GM12878 (cell line): Measurements from ENCODE around the gene PTGDR2. TPM values are rescaled to one million over a fixed set of nuclear protein-coding genes. Genes with fewer than 3 reads are reported as not detected.
A peak's percentile ranks its signal among the peaks of the same experiment; 100 is the strongest.

Source experiments
- ATAC-seq: fragments of 200-7000 bp; cut with Tn5 transposase; 3 replicates; pipeline ENCODE4 v1.9.1; 2020; ENCODE audit warnings: mild to moderate bottlenecking, moderate library complexity
- BruUV-seq: library from RNA; stranded (reverse); fragments of 400-500 nt; replicated peaks from 2 replicates; lab custom pipeline; 2021; lab: Mats Ljungman, UMichigan
- CTCF ChIA-PET: fragments of 300-600 bp; sonication (Branson Sonifier 250); formaldehyde crosslinking; extraction: SDS; loops from one replicate; lab custom pipeline; 2021; ENCODE audit warnings: inconsistent platforms; lab: Yijun Ruan, JAX
- POLR2A ChIA-PET: fragments of 350-600 bp; formaldehyde crosslinking; extraction: SDS; loops from one replicate; lab custom pipeline; 2021; ENCODE audit warnings: inconsistent platforms; lab: Charles Lee
- RAD21 ChIA-PET: fragments of 300-600 bp; sonication (Branson Sonifier 250); formaldehyde crosslinking; loops from one replicate; lab custom pipeline; 2023; ENCODE audit warnings: antibody characterized with exemption; ENCODE audit not compliant: unreplicated experiment; lab: Charles Lee
- SMC1A ChIA-PET: fragments of 300-600 bp; sonication (Branson Sonifier 250); formaldehyde crosslinking; loops from one replicate; lab custom pipeline; 2023; ENCODE audit not compliant: unreplicated experiment, uncharacterized antibody; lab: Charles Lee
- DNase-seq: peaks from one replicate; pipeline ENCODE4 v3.0.0-alpha.2; 2011; ENCODE audit warnings: low read depth, low spot score
- FAIRE-seq: peaks from 3 replicates; lab custom pipeline; 2011; peaks lifted over from hg19 to GRCh38; lab: Jason Lieb, UNC
- H2AFZ ChIP-seq: 2 replicates; pipeline ENCODE4 v1.6.0; 2011; ENCODE audit warnings: low read depth, low read length, control low read depth; ENCODE audit not compliant: control insufficient read depth
- H3K27ac ChIP-seq: 2 replicates; pipeline ENCODE4 v1.5.1; 2011; ENCODE audit warnings: control low read depth; ENCODE audit not compliant: control insufficient read depth, insufficient read depth
- H3K27me3 ChIP-seq, 2 experiments: replicated peaks in 1 of 2; 2 replicates each; pipeline versions ENCODE4 v1.6.0 to v1.6.1; 2011; ENCODE audit warnings: low read length in 1 of 2; ENCODE audit not compliant: control insufficient read depth in 2 of 2, insufficient read depth in 2 of 2
- H3K36me3 ChIP-seq, 2 experiments: 2 replicates each; pipeline ENCODE4 v1.5.1; 2011; ENCODE audit warnings: low read length in 1 of 2; ENCODE audit not compliant: control insufficient read depth in 2 of 2, insufficient read depth in 2 of 2
- H3K4me1 ChIP-seq: 2 replicates; pipeline ENCODE4 v1.6.1; 2011; ENCODE audit warnings: mild to moderate bottlenecking, low read length, moderate library complexity, mixed read lengths; ENCODE audit not compliant: control insufficient read depth, insufficient read depth
- H3K4me2 ChIP-seq: 2 replicates; pipeline ENCODE4 v1.6.0; 2011; ENCODE audit warnings: control low read depth; ENCODE audit not compliant: control insufficient read depth, insufficient read depth
- H3K4me3 ChIP-seq: fragments of 200-600 bp; sonication (generic); 2 replicates; pipeline ENCODE4 v1.5.1; 2016
- H3K79me2 ChIP-seq: 2 replicates; pipeline ENCODE4 v1.6.0; 2011; ENCODE audit warnings: low read length; ENCODE audit not compliant: control insufficient read depth, insufficient read depth
- H3K9ac ChIP-seq: 2 replicates; pipeline ENCODE4 v1.8.0; 2011; ENCODE audit warnings: low read length, control low read depth, mixed read lengths; ENCODE audit not compliant: control insufficient read depth, insufficient read depth
- H3K9me3 ChIP-seq: replicated peaks from 3 replicates; pipeline ENCODE4 v1.5.1; 2011; ENCODE audit warnings: mild to moderate bottlenecking, low read length; ENCODE audit not compliant: control insufficient read depth, insufficient read depth
- H4K20me1 ChIP-seq: 2 replicates; pipeline ENCODE4 v1.6.0; 2011; ENCODE audit not compliant: control insufficient read depth, insufficient read depth
- BCL11A ChIP-seq: IDR thresholded peaks from 2 replicates; pipeline ENCODE4 v1.6.1; 2011; ENCODE audit warnings: low read depth, low read length
- CTCF ChIP-seq, 3 experiments: IDR thresholded peaks in 2 of 3; conservative IDR thresholded peaks in 1 of 3; 2 replicates each; pipeline ENCODE4 v1.5.1; 2011; ENCODE audit warnings: low read depth in 3 of 3, low read length in 3 of 3, mild to moderate bottlenecking in 3 of 3, control low read depth in 2 of 3, moderate library complexity in 2 of 3, inconsistent platforms in 1 of 3, mixed read lengths in 1 of 3; ENCODE audit not compliant: control insufficient read depth in 2 of 3, insufficient read depth in 1 of 3; ENCODE audit errors: extremely low read depth in 1 of 3
- RAD21 ChIP-seq: IDR thresholded peaks from 2 replicates; pipeline ENCODE4 v1.6.1; 2011; ENCODE audit warnings: mild to moderate bottlenecking, low read depth, low read length, moderate library complexity; ENCODE audit not compliant: insufficient read depth
- SMC3 ChIP-seq: IDR thresholded peaks from 2 replicates; pipeline ENCODE4 v1.6.1; 2011; ENCODE audit warnings: low read length, improper control_type of control experiment, borderline replicate concordance
- WGBS: methylation state at CpG from one replicate; pipeline ENCODE4 v1.1.6; 2016; ENCODE audit warnings: low lambda C conversion rate; ENCODE audit not compliant: insufficient replicate concordance, insufficient coverage; ENCODE audit errors: missing lambda C conversion rate; 5-methylcytosine and 5-hydroxymethylcytosine counted together
- in situ Hi-C: fragments of 300-500 bp; cut with MboI; formaldehyde crosslinking; loops from 9 replicates; pipeline ENCODE4 v1.14.3; 2018; ENCODE audit warnings: mixed read lengths
- intact Hi-C: fragments of 100-400 bp; cut with micrococcal nuclease; formaldehyde crosslinking; loops from one replicate; pipeline ENCODE4 v1.14.2; 2022; ENCODE audit not compliant: unreplicated experiment
- polyA plus RNA-seq, 11 experiments: library from polyadenylated mRNA; depleted of rRNA in 4 of 11; unstranded in 6 of 11; stranded (reverse) in 5 of 11; fragments of >200 nt; fragmentation: Nextera tagmentation in 4 of 11; fragmentation: Illumina TruSeq in 1 of 11; extraction: Ambion mirVana in 4 of 11; extraction: Trizol in 1 of 11; gene quantifications; 1 replicate in 1 of 11; 2 replicates in 10 of 11; pipeline versions ENCODE4 v1.2.1 to v1.2.3, GENCODE V29; 2011 to 2016; ENCODE audit warnings: inconsistent platforms in 2 of 11, missing spikeins in 2 of 11, low read depth in 1 of 11
- total RNA-seq, 4 experiments: library from RNA; depleted of rRNA in 3 of 4; stranded (reverse); fragments of >200 nt in 3 of 4; fragmentation: Illumina TruSeq in 1 of 4; extraction: Trizol in 1 of 4; gene quantifications; 2 replicates each; pipeline versions ENCODE4 v1.2.1 to v1.2.3, GENCODE V29; 2013 to 2021

The PTGDR2 gene
- total and polyA plus RNA-seq, 10 of the 15 experiments (the other 5 are each of a cell fraction or from before 2014, with no cell fraction given): 0.01 to 0.28 (median 0.15) TPM; not detected in 6

GRCh38 chr11:60887556-60887955, 31.8 kb upstream of the PTGDR2 start:
- Histone ChIP-seq H3K27me3 (no peaks in the 10 kb centered on the region), H3K9me3 (no peaks in the 10 kb centered on the region), H3K4me3 (no peak overlapping the region), H3K79me2 (no peaks in the 10 kb centered on the region), H3K36me3 (peaks cover 7 to 20% of the 10 kb centered on the region in 2 experiments), H3K27ac (no peak overlapping the region), H3K9ac (no peak overlapping the region), H4K20me1 (no peaks in the 10 kb centered on the region), H3K4me2 (no peak overlapping the region), H3K4me1 (no peaks in the 10 kb centered on the region), H2AFZ (no peak overlapping the region)
- intact Hi-C loops: loop anchor here (1.0 kb wide), 1 partner anchor 56 kb away; no protein-coding TSS in a partner anchor
- ChIA-PET CTCF (interaction anchor here (0.7 to 7.1 kb wide), 26 partner anchors 9 to 300 kb away, joined by 3 to 108 read pairs (median 4); partner anchors contain the start of gene MS4A10), SMC1A (interaction anchor here (0.9 to 3.6 kb wide), 11 partner anchors 11 to 186 kb away, joined by 3 to 50 read pairs (median 4); no protein-coding TSS in a partner anchor), POLR2A (no interaction called here), RAD21 (interaction anchor here (0.7 to 2.6 kb wide), 14 partner anchors 12 to 366 kb away, joined by 3 to 46 read pairs (median 4); no protein-coding TSS in a partner anchor)
- ATAC-seq (peak; percentile 93), DNase-seq (no peak), FAIRE-seq (peak; percentile 27)
- in situ Hi-C loops: no loop called here
- BruUV-seq: no TSS peak
- 69% methylated on average over 5 of the region's 5 CpGs for WGBS
- TF ChIP-seq CTCF (IDR thresholded peaks at IDR 0.05 in 2 of 3, conservative IDR thresholded peaks at IDR 0.05 in 1 of 3; ENCODE audit: control insufficient read depth in 2 of 3, extremely low read depth in 1 of 3, insufficient read depth in 1 of 3, low read depth in 3 of 3, low read length in 3 of 3): peak; percentile 47 to 61 (median 58); a peak in 5 of 6 replicates
- no peak for TF ChIP-seq BCL11A
- peak; percentile 65; the same call in 1 of the 2 replicates for TF ChIP-seq SMC3
- peak; percentile 73 for TF ChIP-seq RAD21
- TF ChIP-seq, all 136 proteins: peak for 3
